GM23338 (cell line): ENCODE measurements around the gene GPR146.

Source experiments
- CREB1 ChIP-seq: fragments of 250-450 bp; sonication (Bioruptor Pico); IDR thresholded peaks from 2 replicates; pipeline ENCODE4 v1.5.0; 2020; ENCODE audit warnings: low read depth, mild to moderate bottlenecking, moderate library complexity
- EZH2 ChIP-seq: fragments of 200-600 bp; sonication (generic); IDR thresholded peaks from one replicate; pipeline ENCODE4 v1.8.0; 2017; ENCODE audit warnings: antibody characterized with exemption, mild to moderate bottlenecking, low read depth; ENCODE audit not compliant: unreplicated experiment
- EZH2phosphoT487 ChIP-seq: fragments of 200-600 bp; sonication (generic); IDR thresholded peaks from one replicate; pipeline ENCODE4 v1.8.1; 2018; ENCODE audit warnings: antibody characterized with exemption; ENCODE audit not compliant: unreplicated experiment
- JUNB ChIP-seq: IDR thresholded peaks from one replicate; pipeline ENCODE4 v1.6.1; 2016; ENCODE audit warnings: antibody characterized with exemption; ENCODE audit not compliant: unreplicated experiment
- POLR2AphosphoS5 ChIP-seq: IDR thresholded peaks from 2 replicates; pipeline ENCODE4 v1.6.1; 2016; ENCODE audit warnings: antibody characterized with exemption, low read depth
- STAT1 ChIP-seq: IDR thresholded peaks from one replicate; pipeline ENCODE4 v1.6.1; 2016; ENCODE audit warnings: antibody characterized with exemption; ENCODE audit not compliant: unreplicated experiment
- ZNF114 ChIP-seq: fragments of 250-450 bp; sonication (Bioruptor Pico); IDR thresholded peaks from 2 replicates; pipeline ENCODE4 v1.5.0; 2020; ENCODE audit warnings: mild to moderate bottlenecking, moderate library complexity
- ZNF331 ChIP-seq: fragments of 250-450 bp; sonication (Bioruptor Pico); IDR thresholded peaks from 2 replicates; pipeline ENCODE4 v1.5.0; 2020; ENCODE audit warnings: low read depth, mild to moderate bottlenecking, moderate library complexity
- TF ChIP-seq, protein P1 (sequence below), 2 experiments: fragments of 200-600 bp in 1 of 2; sonication (generic) in 1 of 2; conservative IDR thresholded peaks; 2 replicates each; pipeline versions ENCODE4 v1.5.1 to v1.6.1; 2016 to 2017; ENCODE audit warnings: antibody characterized with exemption in 2 of 2, low read depth in 2 of 2, mild to moderate bottlenecking in 2 of 2, moderate library complexity in 1 of 2
- TF ChIP-seq, protein P2 (sequence below): IDR thresholded peaks from one replicate; pipeline ENCODE4 v1.6.1; 2018; ENCODE audit warnings: antibody characterized with exemption; ENCODE audit not compliant: unreplicated experiment

DNA sequence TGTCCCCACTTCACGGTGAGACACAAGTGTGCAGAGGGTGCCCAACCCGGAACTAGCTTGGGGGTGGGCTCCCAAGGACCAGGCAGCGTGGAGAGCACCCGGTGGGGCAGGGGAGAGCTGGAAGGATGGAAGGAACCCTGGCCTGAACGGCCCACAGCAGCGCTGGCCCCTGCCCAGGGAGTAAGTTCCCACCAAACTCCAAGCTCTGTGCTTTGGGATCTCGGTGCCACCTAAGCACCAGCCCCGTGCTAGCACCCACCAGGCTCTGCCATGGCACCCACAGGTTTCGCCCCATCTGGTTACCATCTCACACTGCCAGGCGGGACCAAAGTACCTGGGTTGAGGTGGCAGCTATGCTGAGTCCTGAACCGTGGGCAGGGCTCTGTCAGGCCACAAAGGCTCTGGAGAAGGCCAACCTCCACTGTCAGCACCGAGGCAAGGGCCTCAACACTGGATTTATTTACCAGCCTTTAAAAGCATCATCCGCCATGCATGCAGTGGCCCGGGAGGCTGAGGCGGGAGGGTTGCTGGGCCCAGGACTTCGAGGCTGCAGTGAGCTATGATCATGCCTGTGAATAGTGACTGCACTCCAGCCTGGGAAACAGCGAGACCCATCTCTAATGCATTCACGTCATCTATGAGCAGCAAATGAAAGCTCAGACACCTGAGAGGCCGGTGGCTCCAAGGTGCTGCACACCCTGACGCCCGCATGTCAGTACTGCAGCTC is 59.6 kb downstream of the GPR146 start:
- TF ChIP-seq, protein P1, sequence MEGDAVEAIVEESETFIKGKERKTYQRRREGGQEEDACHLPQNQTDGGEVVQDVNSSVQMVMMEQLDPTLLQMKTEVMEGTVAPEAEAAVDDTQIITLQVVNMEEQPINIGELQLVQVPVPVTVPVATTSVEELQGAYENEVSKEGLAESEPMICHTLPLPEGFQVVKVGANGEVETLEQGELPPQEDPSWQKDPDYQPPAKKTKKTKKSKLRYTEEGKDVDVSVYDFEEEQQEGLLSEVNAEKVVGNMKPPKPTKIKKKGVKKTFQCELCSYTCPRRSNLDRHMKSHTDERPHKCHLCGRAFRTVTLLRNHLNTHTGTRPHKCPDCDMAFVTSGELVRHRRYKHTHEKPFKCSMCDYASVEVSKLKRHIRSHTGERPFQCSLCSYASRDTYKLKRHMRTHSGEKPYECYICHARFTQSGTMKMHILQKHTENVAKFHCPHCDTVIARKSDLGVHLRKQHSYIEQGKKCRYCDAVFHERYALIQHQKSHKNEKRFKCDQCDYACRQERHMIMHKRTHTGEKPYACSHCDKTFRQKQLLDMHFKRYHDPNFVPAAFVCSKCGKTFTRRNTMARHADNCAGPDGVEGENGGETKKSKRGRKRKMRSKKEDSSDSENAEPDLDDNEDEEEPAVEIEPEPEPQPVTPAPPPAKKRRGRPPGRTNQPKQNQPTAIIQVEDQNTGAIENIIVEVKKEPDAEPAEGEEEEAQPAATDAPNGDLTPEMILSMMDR (conservative IDR thresholded peaks at IDR 0.05; ENCODE audit: low read depth in 2 of 2) = no peak
- TF ChIP-seq EZH2phosphoT487 (no peak), EZH2 (no peak), POLR2AphosphoS5 (no peak), STAT1 (no peak), CREB1 (CRISPR knock-in tag) (no peak), JUNB (no peak), ZNF114 (CRISPR knock-in tag) (no peak), ZNF331 (CRISPR knock-in tag) (no peak)
- TF ChIP-seq, protein P2, sequence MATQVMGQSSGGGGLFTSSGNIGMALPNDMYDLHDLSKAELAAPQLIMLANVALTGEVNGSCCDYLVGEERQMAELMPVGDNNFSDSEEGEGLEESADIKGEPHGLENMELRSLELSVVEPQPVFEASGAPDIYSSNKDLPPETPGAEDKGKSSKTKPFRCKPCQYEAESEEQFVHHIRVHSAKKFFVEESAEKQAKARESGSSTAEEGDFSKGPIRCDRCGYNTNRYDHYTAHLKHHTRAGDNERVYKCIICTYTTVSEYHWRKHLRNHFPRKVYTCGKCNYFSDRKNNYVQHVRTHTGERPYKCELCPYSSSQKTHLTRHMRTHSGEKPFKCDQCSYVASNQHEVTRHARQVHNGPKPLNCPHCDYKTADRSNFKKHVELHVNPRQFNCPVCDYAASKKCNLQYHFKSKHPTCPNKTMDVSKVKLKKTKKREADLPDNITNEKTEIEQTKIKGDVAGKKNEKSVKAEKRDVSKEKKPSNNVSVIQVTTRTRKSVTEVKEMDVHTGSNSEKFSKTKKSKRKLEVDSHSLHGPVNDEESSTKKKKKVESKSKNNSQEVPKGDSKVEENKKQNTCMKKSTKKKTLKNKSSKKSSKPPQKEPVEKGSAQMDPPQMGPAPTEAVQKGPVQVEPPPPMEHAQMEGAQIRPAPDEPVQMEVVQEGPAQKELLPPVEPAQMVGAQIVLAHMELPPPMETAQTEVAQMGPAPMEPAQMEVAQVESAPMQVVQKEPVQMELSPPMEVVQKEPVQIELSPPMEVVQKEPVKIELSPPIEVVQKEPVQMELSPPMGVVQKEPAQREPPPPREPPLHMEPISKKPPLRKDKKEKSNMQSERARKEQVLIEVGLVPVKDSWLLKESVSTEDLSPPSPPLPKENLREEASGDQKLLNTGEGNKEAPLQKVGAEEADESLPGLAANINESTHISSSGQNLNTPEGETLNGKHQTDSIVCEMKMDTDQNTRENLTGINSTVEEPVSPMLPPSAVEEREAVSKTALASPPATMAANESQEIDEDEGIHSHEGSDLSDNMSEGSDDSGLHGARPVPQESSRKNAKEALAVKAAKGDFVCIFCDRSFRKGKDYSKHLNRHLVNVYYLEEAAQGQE = no peak
